CD4-positive, CD25-positive, alpha-beta regulatory T cell (primary cell): Measurements from ENCODE around the gene GABBR2. TPM values are rescaled to one million over a fixed set of nuclear protein-coding genes. Genes with fewer than 3 reads are reported as not detected.

Experiments
- ATAC-seq, 2 donors: fragments of 150-1000 bp; cut with Tn5 transposase; one replicate each; pipeline ENCODE4 v1.10.0; 2021; ENCODE audit warnings: low read depth in 2 of 2, moderate number of reproducible peaks in 2 of 2, moderate library complexity in 1 of 2
- DNase-seq, 3 donors: peaks; one replicate each; pipeline versions ENCODE4 v3.0.0 to v3.0.0-alpha.2; 2012 to 2022; ENCODE audit warnings: mixed read lengths in 1 of 3
- H3K27ac ChIP-seq: one replicate; pipeline ENCODE4 v1.7.0; 2013; ENCODE audit warnings: mild to moderate bottlenecking, low read length; ENCODE audit not compliant: insufficient read depth, poor library complexity, severe bottlenecking
- H3K27me3 ChIP-seq: one replicate; pipeline ENCODE4 v1.7.0; 2013; ENCODE audit warnings: low read length; ENCODE audit not compliant: control insufficient read depth, insufficient read depth
- H3K36me3 ChIP-seq: one replicate; pipeline ENCODE4 v1.7.0; 2013; ENCODE audit warnings: mild to moderate bottlenecking, low read length, moderate library complexity; ENCODE audit not compliant: control insufficient read depth, insufficient read depth
- H3K4me1 ChIP-seq: 2 replicates; pipeline ENCODE4 v1.7.0; 2013; ENCODE audit warnings: mild to moderate bottlenecking, low read length; ENCODE audit not compliant: insufficient read depth, control insufficient read depth, poor library complexity, severe bottlenecking
- H3K4me3 ChIP-seq: one replicate; pipeline ENCODE4 v1.7.0; 2013; ENCODE audit warnings: low read depth, mild to moderate bottlenecking, low read length, moderate library complexity
- H3K9me3 ChIP-seq, 2 experiments: 1 replicate in 1 of 2; 2 replicates in 1 of 2; pipeline ENCODE4 v1.7.0; 2013; ENCODE audit warnings: low read length in 2 of 2, mild to moderate bottlenecking in 1 of 2, moderate library complexity in 1 of 2; ENCODE audit not compliant: control insufficient read depth in 2 of 2
- H3K27ac Mint-ChIP-seq, 3 donors: one replicate each; pipeline ENCODE4 v1.8.0; 2020 to 2022; ENCODE audit warnings: mild to moderate bottlenecking in 3 of 3, mixed read lengths in 3 of 3, moderate library complexity in 2 of 3
- H3K27me3 Mint-ChIP-seq: one replicate; pipeline ENCODE4 v1.8.0; 2022; ENCODE audit warnings: mild to moderate bottlenecking, mixed read lengths
- H3K36me3 Mint-ChIP-seq: one replicate; pipeline ENCODE4 v1.8.0; 2020; ENCODE audit warnings: mixed read lengths
- H3K4me1 Mint-ChIP-seq, 4 donors: one replicate each; pipeline ENCODE4 v1.8.0; 2020 to 2022; ENCODE audit warnings: mixed read lengths in 4 of 4, mild to moderate bottlenecking in 1 of 4
- H3K4me3 Mint-ChIP-seq, 4 donors: one replicate each; pipeline ENCODE4 v1.8.0; 2020 to 2022; ENCODE audit warnings: mild to moderate bottlenecking in 4 of 4, mixed read lengths in 4 of 4, moderate library complexity in 3 of 4
- H3K9me3 Mint-ChIP-seq, 7 donors: one replicate each; pipeline ENCODE4 v1.8.0; 2020 to 2022; ENCODE audit warnings: mixed read lengths in 7 of 7, mild to moderate bottlenecking in 3 of 7, moderate library complexity in 2 of 7
- polyA plus RNA-seq, 4 donors: library from polyadenylated mRNA; unstranded; fragments of 300-500 nt; fragmentation: Illumina TruSeq; gene quantifications; one replicate each; pipeline ENCODE4 v1.2.3, GENCODE V29; 2021
- total RNA-seq: library from RNA; stranded (reverse); gene quantifications from one replicate; pipeline ENCODE4 v1.2.3, GENCODE V29; 2022

GABBR2 gene
- total and polyA plus RNA-seq, 5 donors from 2014 or later = not detected

DNA sequence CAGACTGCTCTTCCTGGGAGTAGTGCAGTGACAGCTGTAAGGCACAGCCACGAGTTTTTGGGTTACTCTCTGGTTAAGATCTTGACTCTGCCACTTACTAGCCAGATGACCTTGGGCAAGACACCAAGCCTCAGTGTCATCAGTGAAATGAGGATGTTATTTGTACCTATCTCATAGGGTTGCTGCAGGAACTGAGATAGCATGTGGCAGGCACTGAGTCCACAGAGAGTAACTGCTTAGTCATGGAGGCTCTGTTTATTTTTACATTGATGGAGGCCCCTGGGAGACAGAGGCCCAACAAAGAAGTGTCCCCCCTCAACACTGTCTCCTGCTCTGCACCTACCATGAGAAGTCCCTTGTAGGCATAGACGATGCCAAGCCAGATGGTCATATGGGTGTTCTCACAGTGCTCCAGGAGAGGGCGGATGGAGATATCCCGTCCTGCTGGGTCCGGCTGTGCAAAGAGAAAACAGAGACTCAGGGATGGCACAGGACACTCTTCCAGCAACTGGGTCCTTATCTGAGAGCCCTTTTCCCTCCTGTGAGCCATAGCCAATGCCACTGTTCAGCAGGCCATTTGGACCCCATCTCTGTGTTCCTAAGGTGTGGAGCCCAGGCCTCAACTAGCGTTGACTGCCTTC, 397.9 kb downstream of the GABBR2 start:
- Mint-ChIP-seq H3K4me1 (peaks cover 0 to 5% (median 0%) of the 10 kb centered on the region in 4 donors), H3K9me3 (peaks cover 0 to 3% (median 0%) of the 10 kb centered on the region in 7 donors), H3K27me3 (peaks cover 15% of the 10 kb centered on the region), H3K27ac (no peak overlapping the region), H3K4me3 (no peak overlapping the region), H3K36me3 (no peaks in the 10 kb centered on the region)
- no peaks in the 10 kb centered on the region for H3K27me3 ChIP-seq
- DNase-seq (no peak), ATAC-seq (no peak)
- H3K36me3 ChIP-seq = no peaks in the 10 kb centered on the region
- no peaks in the 10 kb centered on the region for H3K9me3 ChIP-seq
- no peak overlapping the region for H3K27ac ChIP-seq
- H3K4me3 ChIP-seq = no peak overlapping the region
- H3K4me1 ChIP-seq = peaks cover 5% of the 10 kb centered on the region

DNA sequence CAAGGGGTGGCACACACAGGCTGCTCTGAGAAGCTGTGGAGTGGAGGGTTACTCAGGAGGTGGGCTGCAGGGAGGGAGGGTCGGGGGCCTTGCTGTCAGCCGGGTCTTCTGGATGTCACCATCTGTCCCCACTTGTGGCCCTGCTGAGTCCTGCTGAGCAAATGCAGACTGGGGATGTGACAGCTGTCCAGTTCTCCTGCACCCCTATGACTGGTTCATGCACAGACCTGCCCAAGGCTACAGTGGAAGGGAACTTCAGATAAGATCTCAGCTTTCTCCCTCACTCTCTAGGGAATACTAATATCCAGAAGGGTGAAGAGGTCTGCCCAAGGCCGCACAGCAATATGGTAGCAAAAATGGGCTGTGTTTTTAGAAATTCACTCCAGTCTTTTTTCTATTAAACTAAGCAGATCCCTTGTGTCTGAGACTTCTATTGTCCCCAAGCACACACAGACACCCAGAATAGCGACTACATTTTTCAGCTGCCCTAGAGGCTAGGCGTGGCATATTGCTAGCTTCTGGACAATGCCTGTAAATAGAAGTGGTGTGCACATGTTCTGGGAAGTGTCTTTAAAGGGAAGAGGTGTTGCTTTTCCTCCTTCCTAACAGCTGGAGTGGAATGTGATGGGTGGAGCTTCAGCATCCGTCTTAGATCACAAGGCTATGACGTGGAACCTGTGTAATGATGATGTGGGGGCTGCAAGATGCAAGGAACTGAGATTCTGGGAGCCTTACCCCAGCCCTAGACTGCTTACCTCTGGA, 402.2 kb downstream of the GABBR2 start:
- Histone ChIP-seq H3K4me1 (no peaks in the 10 kb centered on the region), H3K36me3 (no peaks in the 10 kb centered on the region), H3K27me3 (no peaks in the 10 kb centered on the region), H3K9me3 (no peaks in the 10 kb centered on the region), H3K4me3 (no peak overlapping the region), H3K27ac (no peak overlapping the region)
- Mint-ChIP-seq H3K4me3 (no peak overlapping the region), H3K9me3 (peaks cover 0 to 1% (median 0%) of the 10 kb centered on the region in 7 donors), H3K4me1 (no peaks in the 10 kb centered on the region), H3K27ac (no peak overlapping the region), H3K36me3 (no peaks in the 10 kb centered on the region), H3K27me3 (peaks cover 15% of the 10 kb centered on the region)
- no peak for DNase-seq
- ATAC-seq = no peak

DNA sequence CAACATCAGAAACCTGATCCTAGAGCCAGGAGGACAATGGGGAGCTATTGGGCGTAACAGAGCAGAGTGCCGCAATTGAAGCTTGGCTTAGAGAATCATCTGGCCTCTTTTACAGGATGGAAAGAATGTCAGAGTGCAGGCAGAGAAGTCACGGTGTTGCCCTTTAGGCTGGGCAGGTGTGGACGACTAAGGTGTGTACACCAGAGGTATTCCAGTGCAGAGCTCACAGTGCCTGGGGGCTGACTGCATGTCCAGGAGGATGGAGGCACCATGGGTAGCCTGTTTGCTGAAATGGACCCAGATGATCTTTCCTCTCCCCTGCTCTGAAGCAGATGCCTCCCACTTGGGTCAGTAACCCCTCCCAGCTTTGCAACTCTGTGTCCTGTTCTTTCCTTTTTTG, 404.4 kb downstream of the GABBR2 start:
- H3K4me1 Mint-ChIP-seq = no peaks in the 10 kb centered on the region
- H3K9me3 ChIP-seq = no peaks in the 10 kb centered on the region
- peak overlapping the region in 1 of 3 donors; percentile 58 for H3K27ac Mint-ChIP-seq
- no peak overlapping the region for H3K27ac ChIP-seq
- no peaks in the 10 kb centered on the region for H3K9me3 Mint-ChIP-seq
- no peaks in the 10 kb centered on the region for H3K36me3 Mint-ChIP-seq
- H3K4me3 Mint-ChIP-seq = no peak overlapping the region
- no peaks in the 10 kb centered on the region for H3K4me1 ChIP-seq
- ATAC-seq (no peak), DNase-seq (no peak)
- peaks cover 10% of the 10 kb centered on the region for H3K27me3 Mint-ChIP-seq
- no peaks in the 10 kb centered on the region for H3K36me3 ChIP-seq
- no peaks in the 10 kb centered on the region for H3K27me3 ChIP-seq
- no peak overlapping the region for H3K4me3 ChIP-seq

DNA sequence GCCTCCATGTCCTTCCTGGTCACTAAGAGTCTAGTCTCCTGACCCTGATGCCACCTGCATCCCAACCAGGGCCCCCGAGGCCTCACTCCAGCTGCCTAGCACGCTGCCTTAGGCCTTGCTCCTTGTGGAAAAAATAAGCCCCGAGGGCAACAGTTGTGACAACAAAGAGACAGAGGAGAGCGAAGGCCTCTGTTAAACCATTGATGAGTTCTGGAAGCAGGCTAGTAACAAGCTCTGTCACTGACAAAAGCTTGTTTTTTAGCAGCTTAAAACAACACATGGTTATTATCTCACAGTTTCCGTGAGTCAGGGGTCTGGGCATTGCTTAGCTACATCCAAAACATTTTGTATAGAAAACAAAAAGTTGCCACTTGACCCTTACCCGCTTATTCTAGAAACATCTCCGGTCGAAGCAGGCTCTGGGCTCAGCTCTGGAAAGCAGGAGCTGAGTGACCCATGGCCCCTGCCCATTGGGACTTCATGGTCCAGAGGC, 405.1 kb downstream of the GABBR2 start:
- no peaks in the 10 kb centered on the region for H3K9me3 Mint-ChIP-seq
- DNase-seq (no peak), ATAC-seq (no peak)
- H3K4me1 Mint-ChIP-seq = no peaks in the 10 kb centered on the region
- Histone ChIP-seq H3K27me3 (no peaks in the 10 kb centered on the region), H3K9me3 (no peaks in the 10 kb centered on the region), H3K36me3 (no peaks in the 10 kb centered on the region), H3K4me3 (no peak overlapping the region), H3K27ac (no peak overlapping the region), H3K4me1 (no peaks in the 10 kb centered on the region)
- H3K27ac Mint-ChIP-seq = peak overlapping the region in 1 of 3 donors; percentile 58
- no peaks in the 10 kb centered on the region for H3K36me3 Mint-ChIP-seq
- H3K4me3 Mint-ChIP-seq = no peak overlapping the region
- H3K27me3 Mint-ChIP-seq = peaks cover 10% of the 10 kb centered on the region

DNA sequence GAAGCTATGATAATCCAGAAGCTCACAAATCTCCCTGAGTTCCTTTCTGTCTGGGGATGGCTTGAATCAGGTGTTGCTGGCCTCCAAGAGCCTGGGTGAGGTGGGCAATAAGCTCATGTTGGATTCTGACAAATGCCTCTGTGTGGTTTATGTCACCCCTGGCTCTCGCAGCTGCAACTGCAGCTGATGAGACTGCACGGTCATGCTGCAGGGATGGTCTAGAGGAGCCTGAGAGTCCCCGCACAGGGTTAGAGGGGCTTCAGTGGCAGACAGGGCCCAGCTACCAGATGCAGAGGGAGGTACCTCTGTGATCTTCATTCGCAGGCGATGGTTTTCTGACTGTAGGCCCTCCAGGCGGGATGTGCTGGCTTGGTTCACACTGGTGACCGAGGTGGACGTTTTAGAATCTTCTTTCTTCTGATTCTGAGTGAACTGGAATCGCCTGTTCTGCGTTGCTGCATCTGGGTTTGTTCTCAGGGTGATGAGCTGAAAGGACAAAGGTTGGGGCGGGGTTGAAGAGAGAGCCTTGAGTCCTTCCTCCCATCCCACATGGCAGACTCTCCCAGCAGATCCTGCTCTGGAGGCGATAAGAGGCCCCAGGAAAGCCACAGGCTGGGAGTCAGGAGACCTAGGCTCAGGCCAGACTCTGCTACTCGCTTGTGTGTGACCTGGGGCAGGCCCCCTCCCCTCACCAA, 405.6 kb downstream of the GABBR2 start:
- Histone ChIP-seq H3K9me3 (no peaks in the 10 kb centered on the region), H3K4me3 (no peak overlapping the region)
- H3K9me3 Mint-ChIP-seq = no peaks in the 10 kb centered on the region

DNA sequence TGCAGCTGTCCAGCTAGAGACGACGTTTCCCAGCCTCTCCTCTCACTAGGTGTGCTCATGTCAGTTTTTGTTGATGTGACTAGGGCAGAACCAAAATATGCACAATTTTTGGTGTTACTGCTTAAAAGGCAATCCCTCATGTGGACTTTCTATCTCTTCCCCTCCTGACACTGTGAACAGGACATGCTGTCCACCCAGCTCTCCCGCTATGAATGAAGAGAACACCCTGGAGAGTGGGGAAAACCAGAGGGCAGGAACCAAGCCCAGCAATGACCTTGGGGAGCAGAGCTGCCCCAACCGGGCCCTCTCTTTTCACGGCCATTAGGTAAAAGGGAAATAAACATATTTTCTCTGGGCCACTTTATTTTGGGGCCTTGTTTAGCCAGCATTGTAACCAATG, 406.6 kb downstream of the GABBR2 start:
- Mint-ChIP-seq H3K36me3 (no peaks in the 10 kb centered on the region), H3K9me3 (no peaks in the 10 kb centered on the region), H3K4me1 (no peaks in the 10 kb centered on the region), H3K27me3 (peaks cover 3% of the 10 kb centered on the region), H3K4me3 (no peak overlapping the region), H3K27ac (no peak overlapping the region)
- DNase-seq = no peak
- Histone ChIP-seq H3K4me3 (no peak overlapping the region), H3K9me3 (no peaks in the 10 kb centered on the region), H3K27me3 (no peaks in the 10 kb centered on the region), H3K36me3 (no peaks in the 10 kb centered on the region), H3K4me1 (no peaks in the 10 kb centered on the region), H3K27ac (no peak overlapping the region)
- no peak for ATAC-seq

More for the DNA sequence above, 405.6 kb downstream of the GABBR2 start:
- Histone ChIP-seq H3K27ac (no peak overlapping the region), H3K27me3 (no peaks in the 10 kb centered on the region), H3K4me1 (no peaks in the 10 kb centered on the region), H3K36me3 (no peaks in the 10 kb centered on the region)
- ATAC-seq (no peak), DNase-seq (no peak)
- H3K4me3 Mint-ChIP-seq = no peak overlapping the region
- no peaks in the 10 kb centered on the region for H3K36me3 Mint-ChIP-seq
- no peak overlapping the region for H3K27ac Mint-ChIP-seq
- peaks cover 6% of the 10 kb centered on the region for H3K27me3 Mint-ChIP-seq
- H3K4me1 Mint-ChIP-seq = no peaks in the 10 kb centered on the region

DNA sequence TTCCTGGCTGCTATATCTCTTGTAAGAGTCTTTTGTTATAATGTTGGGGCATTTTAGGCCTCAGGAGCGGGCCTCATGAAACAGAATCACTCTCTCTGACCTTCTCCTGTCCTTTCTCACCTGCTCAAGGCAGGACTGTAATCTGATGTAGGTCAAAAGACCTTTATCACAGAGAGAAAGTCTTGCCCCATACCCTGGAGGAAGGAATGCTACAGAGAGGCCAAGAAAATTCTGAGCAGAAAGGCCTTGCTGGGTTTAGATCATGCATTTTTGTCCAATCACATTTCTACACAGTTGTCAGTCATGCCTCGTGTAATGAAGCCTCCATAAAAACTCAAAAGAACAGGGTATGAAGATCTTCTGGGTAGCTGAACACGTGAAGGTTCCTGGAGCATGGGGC, 408.1 kb downstream of the GABBR2 start:
- no peaks in the 10 kb centered on the region for H3K4me1 ChIP-seq
- DNase-seq = no peak
- H3K27ac Mint-ChIP-seq = no peak overlapping the region
- ATAC-seq = no peak
- H3K36me3 ChIP-seq = no peaks in the 10 kb centered on the region
- no peaks in the 10 kb centered on the region for H3K9me3 Mint-ChIP-seq
- H3K27me3 Mint-ChIP-seq = no peaks in the 10 kb centered on the region
- H3K36me3 Mint-ChIP-seq = no peaks in the 10 kb centered on the region
- H3K4me3 Mint-ChIP-seq = no peak overlapping the region
- no peaks in the 10 kb centered on the region for H3K27me3 ChIP-seq
- no peaks in the 10 kb centered on the region for H3K4me1 Mint-ChIP-seq
- no peak overlapping the region for H3K4me3 ChIP-seq
- H3K9me3 ChIP-seq = no peaks in the 10 kb centered on the region
- no peak overlapping the region for H3K27ac ChIP-seq
